CD4-positive, alpha-beta T cell treated with Interleukin-17A for 1 hour (primary cell): ENCODE results near the gene RIT2.

ENCODE experiments used
- DNase-seq: peaks from one replicate; pipeline ENCODE4 v3.0.0-alpha.2; 2020

The RIT2 gene

GRCh38 chr18:42920621-42921020 is 194.9 kb downstream of the RIT2 start:
- no peak for DNase-seq

GRCh38 chr18:42915299-42915698 is 200.2 kb downstream of the RIT2 start:
- DNase-seq: no peak

GRCh38 chr18:42914476-42914875 is 201.0 kb downstream of the RIT2 start:
- DNase-seq: no peak

- no peak for DNase-seq
Observed at GRCh38 chr18:42909095-42909494, 206.4 kb downstream of the RIT2 start.

DNA sequence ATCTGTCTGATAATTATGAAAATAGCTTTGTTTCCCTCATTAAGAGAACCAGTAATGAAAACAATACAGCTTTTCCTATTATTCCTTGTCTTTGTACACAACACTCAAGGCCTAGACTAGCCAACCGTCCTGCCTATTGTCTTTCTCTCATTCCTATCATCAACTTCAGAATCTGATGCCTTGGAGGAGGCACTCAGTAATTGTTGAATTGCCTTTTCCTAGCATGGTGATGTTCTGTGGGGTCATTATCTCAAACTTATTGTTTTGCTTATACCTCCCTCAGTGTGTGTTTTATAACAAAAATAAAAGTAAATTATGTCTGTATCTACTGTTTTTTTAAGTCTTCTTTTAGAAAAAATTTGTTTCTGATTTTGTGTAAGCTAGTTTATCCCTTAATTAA is 208.7 kb downstream of the RIT2 start:
- DNase-seq: no peak

- no peak for DNase-seq
Observed at GRCh38 chr18:42901161-42901560, 214.3 kb downstream of the RIT2 start.

DNA sequence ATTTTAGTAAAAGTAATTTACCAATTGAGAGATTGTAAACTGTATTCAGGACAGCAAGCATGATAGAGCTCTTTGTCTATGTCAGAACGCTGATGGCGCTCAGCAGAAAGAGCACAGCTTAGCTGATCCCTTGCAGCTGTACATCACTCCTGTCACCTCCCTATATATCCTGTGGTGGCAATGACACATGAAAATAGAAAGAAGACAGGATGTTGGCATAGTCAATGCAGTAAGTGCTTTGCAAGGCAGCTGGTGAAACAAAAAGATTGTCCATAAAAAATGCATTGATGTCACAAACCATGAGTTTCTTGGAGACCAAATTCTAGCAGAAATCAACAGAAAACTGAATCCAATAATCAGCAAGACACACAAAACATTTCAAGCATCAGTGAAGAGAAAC is 221.5 kb downstream of the RIT2 start:
- no peak for DNase-seq

DNA sequence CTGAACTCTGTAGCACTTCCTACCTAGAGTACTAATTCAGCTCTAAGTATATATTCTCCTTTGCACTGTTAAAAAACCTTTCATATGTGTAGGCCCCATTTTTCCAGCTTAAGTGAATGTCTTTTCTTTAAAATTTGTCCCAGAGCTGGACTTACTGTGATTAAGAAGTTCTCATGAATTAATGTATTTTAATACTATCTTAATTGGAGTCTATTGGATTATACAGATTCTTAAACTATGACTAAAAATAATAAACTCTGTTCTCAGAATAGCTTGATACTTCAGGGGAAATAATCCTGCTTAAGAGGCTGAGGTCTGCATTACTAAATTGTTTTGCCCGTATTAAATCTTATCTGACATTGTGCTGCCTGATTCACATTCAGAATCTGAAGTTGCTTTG is 223.3 kb downstream of the RIT2 start:
- DNase-seq: no peak

DNA sequence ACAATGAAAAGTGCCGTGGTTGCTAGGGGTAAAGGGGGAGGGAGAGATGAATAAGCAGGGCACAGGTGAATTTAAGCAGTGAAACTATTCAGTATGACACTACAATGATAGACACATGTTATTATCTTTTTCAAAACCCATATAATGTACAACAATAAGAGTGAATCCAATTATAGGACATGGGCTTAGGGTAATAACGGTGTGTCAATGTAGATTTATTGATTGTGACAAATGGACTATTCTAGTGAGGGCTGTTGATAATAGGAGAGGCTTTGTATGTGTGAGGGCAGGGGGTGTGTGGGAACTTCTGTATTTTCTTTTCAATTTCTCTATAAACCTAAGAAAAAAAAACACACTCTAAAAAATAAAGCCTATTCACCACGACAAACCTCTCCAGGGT is 223.8 kb downstream of the RIT2 start:
- DNase-seq: no peak

GRCh38 chr18:42883169-42883568 is 232.3 kb downstream of the RIT2 start:
- no peak for DNase-seq

DNA sequence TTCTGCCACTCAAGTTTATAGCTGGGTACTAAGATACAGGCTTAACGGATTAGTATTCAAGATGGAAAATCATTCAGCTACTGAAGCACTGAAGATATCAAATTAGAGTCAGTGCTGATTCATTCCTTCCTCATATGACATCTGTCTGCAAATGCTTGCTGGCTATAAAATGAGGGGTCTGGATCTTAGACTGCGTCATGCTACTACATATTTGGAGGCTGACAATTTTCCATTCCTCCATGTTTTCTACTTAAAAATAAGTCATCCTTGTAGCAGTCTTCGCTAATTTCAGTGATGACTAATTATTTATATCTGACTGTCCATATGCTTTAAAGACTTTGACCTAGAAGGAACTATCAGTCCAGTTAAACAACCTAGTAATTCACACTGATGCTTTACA is 233.4 kb downstream of the RIT2 start:
- DNase-seq: no peak

DNA sequence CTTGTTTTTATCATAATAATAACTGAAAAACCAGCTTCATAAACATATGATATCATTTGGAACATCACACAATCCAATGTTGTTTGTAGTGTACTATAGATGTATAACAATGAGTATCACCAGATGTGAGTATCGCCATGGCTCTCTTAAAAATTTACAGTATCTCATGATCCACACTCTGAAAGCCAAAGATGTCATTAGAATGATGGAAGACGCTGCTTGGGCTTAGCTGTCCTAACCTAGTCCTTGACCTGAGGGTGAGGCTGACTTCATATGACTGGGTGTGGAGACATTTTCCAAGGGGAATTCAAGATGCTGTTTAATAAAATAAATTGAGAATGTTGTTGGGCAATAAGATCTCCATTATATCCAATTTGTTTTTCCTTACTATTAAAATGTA is 242.6 kb downstream of the RIT2 start:
- no peak for DNase-seq

- DNase-seq: no peak
Observed at GRCh38 chr18:42864876-42865275, 250.6 kb downstream of the RIT2 start.

DNA sequence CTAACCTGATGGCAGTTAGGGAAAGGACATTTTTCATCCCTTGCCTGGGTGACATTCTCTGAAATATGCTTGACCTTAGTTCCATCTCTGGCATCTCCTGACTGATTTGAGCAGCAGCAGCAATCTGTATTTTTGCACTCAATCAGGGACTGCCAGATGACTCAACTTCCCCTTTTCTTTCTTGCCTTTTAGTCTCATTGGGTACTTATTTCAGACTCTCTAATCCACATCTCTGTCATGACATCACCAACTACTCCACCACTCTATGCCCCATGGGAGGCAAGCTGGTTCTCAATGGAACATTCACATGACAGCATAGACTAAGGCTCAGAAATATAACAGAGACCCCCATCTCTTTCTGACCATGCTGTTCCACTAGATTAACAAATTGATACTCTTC is 254.2 kb downstream of the RIT2 start:
- DNase-seq: no peak

DNA sequence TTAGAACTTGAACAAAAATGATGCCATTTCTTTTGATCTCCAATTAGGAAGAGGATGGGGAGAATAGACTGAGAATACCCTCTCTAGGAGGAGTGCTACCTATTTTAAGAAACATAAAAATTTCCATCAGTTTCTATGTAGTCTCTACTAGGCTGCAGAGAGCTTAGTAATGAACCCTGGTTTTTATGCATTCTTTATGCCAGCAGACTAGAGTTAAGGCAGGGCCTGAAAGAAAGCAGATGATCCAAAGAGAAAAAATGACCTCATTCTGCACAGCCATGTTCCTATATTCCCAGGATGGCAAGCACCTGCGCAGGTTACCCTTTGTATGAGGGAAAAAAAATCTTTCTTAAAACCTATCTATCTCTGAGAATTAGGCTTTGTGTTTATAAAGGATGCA is 254.9 kb downstream of the RIT2 start:
- DNase-seq: no peak

DNA sequence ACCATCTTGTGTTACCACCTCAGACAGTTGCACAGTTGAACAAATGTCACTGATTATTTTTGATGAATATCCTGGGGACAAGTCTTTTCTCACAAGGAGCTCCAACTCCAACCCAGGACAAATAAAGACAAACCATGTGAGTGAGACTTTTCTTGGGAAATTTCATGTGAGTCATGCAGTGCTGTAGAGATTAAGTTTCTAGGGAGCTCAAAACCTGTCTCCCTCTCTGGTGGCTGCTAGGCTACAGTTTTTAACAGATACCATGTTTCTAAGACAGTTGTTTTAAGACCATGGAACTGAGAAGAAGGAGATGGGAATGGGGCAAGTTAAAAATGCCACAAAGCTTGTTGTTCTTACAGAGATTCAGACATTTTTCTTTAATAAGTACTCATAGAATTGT is 255.5 kb downstream of the RIT2 start:
- no peak for DNase-seq

DNA sequence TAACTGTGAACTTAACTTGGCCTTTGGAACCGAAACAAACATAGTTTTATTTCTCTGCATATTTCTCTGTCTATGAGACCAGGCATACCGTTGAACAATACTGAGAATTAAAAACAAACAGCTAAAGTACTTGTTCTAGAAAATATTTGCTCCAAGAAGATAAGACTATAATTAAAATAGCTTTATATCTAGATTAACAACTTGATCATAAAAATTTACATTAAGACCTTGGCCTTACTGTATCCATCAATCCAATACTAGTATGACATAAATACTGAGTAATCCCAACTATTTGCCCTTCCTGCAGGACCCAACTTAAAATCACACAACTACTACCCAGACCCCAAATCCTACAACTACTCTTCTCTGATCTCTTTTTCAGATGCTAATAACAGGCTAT is 260.9 kb downstream of the RIT2 start:
- DNase-seq: no peak

GRCh38 chr18:42850174-42851083 is 265.1 kb downstream of the RIT2 start:
- no peak for DNase-seq

DNA sequence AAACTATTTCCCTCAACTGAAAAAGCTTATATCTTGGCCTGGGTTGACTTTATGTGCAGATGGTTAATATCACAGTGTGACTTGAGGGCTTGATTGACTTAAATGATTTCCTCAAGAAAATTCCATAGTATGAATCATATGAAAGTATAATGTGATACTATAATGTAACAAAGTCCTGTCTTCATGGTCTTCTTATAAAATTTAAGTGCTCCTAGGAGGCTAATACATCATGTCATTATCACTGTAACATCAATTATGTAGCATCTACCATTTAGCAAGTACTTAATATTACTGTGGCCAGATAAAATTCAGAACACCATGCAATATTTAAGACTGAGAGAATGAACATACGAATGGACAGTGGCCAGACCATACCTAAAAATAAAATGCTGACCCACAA is 276.1 kb downstream of the RIT2 start:
- no peak for DNase-seq

DNA sequence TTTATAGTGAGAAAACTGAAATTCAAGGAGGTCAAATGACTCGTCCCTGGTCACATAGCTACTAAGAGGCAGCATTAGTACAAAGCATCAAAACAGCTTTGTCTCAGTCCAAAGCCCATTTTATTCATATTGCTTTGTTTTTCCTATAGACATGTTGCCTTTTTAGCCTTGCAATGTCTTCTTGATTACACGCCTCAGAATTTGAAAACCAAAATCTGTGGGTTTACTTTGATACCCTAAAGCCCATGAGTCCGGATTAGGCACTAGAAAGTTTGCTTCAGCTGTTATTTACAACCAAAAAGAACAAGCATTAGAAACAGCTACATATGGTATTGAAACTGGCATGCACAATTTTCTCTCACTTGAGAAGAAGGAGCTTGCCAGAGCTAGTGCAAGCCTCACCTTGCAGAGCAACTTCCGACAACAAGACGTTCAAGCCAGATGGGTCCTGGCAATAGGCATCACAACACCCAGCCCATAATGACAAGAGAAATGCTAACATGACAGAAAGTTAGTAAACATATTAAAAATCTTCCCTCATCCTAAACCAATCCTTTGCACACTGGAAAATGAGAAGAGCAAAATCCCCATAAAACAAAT is 276.8 kb downstream of the RIT2 start:
- no peak for DNase-seq

DNA sequence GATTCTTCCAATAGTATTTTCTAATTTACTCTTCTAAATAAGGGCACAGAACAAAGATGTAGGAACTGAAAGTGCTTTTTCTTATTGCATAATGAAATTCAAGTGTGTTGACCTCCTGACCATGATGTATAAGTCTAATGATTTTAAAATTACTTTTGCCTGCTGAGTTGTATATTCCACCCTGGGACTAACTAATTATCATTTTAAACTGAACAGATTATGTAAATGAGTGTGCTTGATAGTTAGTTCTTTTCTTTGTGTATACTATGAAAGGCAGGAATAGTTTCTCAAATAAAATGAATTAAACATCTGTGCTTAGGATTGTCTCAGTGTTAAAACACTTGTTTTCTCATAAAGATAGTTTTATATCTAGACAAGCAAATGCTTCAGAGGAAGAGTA is 284.5 kb downstream of the RIT2 start:
- no peak for DNase-seq

GRCh38 chr18:42828881-42829280 is 286.6 kb downstream of the RIT2 start:
- no peak for DNase-seq

GRCh38 chr18:42824178-42824577 is 291.3 kb downstream of the RIT2 start:
- no peak for DNase-seq

DNA sequence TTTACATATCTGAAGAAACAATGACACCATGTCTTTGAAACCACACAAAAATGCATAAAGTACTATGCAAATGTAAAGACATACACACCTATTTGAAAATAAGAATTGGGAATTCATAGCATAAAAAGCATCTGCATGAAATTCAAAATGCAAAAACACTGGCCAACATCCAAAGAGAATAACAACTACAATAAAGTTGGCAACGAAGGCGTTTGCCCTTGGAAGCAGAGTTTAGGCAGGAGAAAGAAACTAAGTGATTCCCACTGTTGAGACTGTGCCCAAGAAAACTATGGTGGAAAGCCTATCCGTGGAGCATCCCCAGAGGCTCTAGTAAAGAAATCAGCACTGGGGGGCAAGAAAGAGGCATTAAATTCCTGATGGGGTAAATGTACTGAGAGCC is 292.8 kb downstream of the RIT2 start:
- no peak for DNase-seq

DNA sequence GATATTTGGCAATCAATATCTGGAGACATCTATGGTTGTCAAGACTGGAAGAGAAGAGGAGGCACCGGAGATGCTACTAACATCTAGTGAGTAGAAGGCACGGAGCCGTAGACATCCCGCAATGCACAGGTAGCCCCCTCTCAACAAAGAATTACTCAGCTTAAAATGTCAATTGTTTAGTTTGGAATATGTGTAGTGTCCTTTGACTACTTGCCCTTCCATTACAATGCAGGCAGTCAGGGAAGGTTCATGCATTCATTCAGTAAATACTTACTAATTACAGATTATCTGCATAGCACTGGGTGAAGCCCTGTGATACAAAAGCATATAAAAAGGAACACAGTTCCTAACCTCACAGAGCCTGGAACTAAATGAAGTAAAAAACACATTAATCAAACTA is 294.0 kb downstream of the RIT2 start:
- DNase-seq: no peak
